ENCODE data around the gene VWA1.

VWA1 gene

GRCh38 chr1:1432274-1432950, 3.1 kb upstream of the VWA1 start:
- H3K9me3 Mint-ChIP-seq = no peaks in the 10 kb centered on the region
- no peak for ATAC-seq (ENCODE audit: low read depth)
- no peak overlapping the region for H3K4me3 Mint-ChIP-seq
- peaks cover 8% of the 10 kb centered on the region for H3K4me1 Mint-ChIP-seq
- no peak overlapping the region for H3K27ac Mint-ChIP-seq
- peak in 1 of 2 donors; percentile 15 for DNase-seq (ENCODE audit: low spot score in 2 of 2)
- H3K27me3 Mint-ChIP-seq = peaks cover 17% of the 10 kb centered on the region
- H3K36me3 Mint-ChIP-seq = peaks cover 2% of the 10 kb centered on the region

GRCh38 chr1:1432951-1433803, 2.3 kb upstream of the VWA1 start:
- no peaks in the 10 kb centered on the region for H3K9me3 Mint-ChIP-seq
- no peak overlapping the region for H3K27ac Mint-ChIP-seq
- H3K27me3 Mint-ChIP-seq = peaks cover 17% of the 10 kb centered on the region
- peaks cover 8% of the 10 kb centered on the region for H3K4me1 Mint-ChIP-seq
- DNase-seq (ENCODE audit: low spot score in 2 of 2) (peak in 1 of 2 donors; percentile 11), ATAC-seq (ENCODE audit: low read depth) (no peak)
- H3K36me3 Mint-ChIP-seq = peaks cover 2% of the 10 kb centered on the region
- no peak overlapping the region for H3K4me3 Mint-ChIP-seq

GRCh38 chr1:1433804-1434130, 1.7 kb upstream of the VWA1 start:
- DNase-seq (ENCODE audit: low spot score in 2 of 2) (no peak), ATAC-seq (ENCODE audit: low read depth) (no peak)
- Mint-ChIP-seq H3K36me3 (no peaks in the 10 kb centered on the region), H3K27me3 (peaks cover 14% of the 10 kb centered on the region), H3K4me1 (peaks cover 8% of the 10 kb centered on the region), H3K4me3 (no peak overlapping the region), H3K9me3 (no peaks in the 10 kb centered on the region), H3K27ac (no peak overlapping the region)

GRCh38 chr1:1434131-1434823, 1.2 kb upstream of the VWA1 start:
- H3K27ac Mint-ChIP-seq = no peak overlapping the region
- peaks cover 14% of the 10 kb centered on the region for H3K27me3 Mint-ChIP-seq
- no peak overlapping the region for H3K4me3 Mint-ChIP-seq
- no peaks in the 10 kb centered on the region for H3K9me3 Mint-ChIP-seq
- H3K36me3 Mint-ChIP-seq = no peaks in the 10 kb centered on the region
- DNase-seq (ENCODE audit: low spot score in 2 of 2) (no peak), ATAC-seq (ENCODE audit: low read depth) (peak; percentile 30)
- peaks cover 8% of the 10 kb centered on the region for H3K4me1 Mint-ChIP-seq

- H3K4me3 Mint-ChIP-seq = peak overlapping the region; percentile 64
Observed at GRCh38 chr1:1434824-1435105, 725 bp upstream of the VWA1 start.

GRCh38 chr1:1435911-1436629, 580 bp downstream of the VWA1 start:
- no peak for DNase-seq (ENCODE audit: low spot score in 2 of 2)
- H3K4me1 Mint-ChIP-seq = peaks cover 10% of the 10 kb centered on the region
- H3K27me3 Mint-ChIP-seq = peaks cover 15% of the 10 kb centered on the region
- peak overlapping the region; percentile 54 for H3K4me3 Mint-ChIP-seq
- H3K36me3 Mint-ChIP-seq = no peaks in the 10 kb centered on the region
- H3K27ac Mint-ChIP-seq = no peak overlapping the region
- ATAC-seq (ENCODE audit: low read depth) = peak; percentile 3
- H3K9me3 Mint-ChIP-seq = no peaks in the 10 kb centered on the region

More at GRCh38 chr1:1434824-1435105, 725 bp upstream of the VWA1 start:
- DNase-seq (ENCODE audit: low spot score in 2 of 2) (no peak), ATAC-seq (ENCODE audit: low read depth) (no peak)
- H3K9me3 Mint-ChIP-seq = no peaks in the 10 kb centered on the region
- peaks cover 14% of the 10 kb centered on the region for H3K27me3 Mint-ChIP-seq
- no peak overlapping the region for H3K27ac Mint-ChIP-seq
- H3K4me1 Mint-ChIP-seq = peaks cover 8% of the 10 kb centered on the region
- H3K36me3 Mint-ChIP-seq = no peaks in the 10 kb centered on the region

GRCh38 chr1:1436630-1437032, 1.1 kb downstream of the VWA1 start:
- Mint-ChIP-seq H3K27me3 (peaks cover 15% of the 10 kb centered on the region), H3K36me3 (no peaks in the 10 kb centered on the region), H3K9me3 (no peaks in the 10 kb centered on the region), H3K27ac (no peak overlapping the region), H3K4me3 (peak overlapping the region; percentile 54), H3K4me1 (peaks cover 10% of the 10 kb centered on the region)
- DNase-seq (ENCODE audit: low spot score in 2 of 2) (no peak), ATAC-seq (ENCODE audit: low read depth) (no peak)

GRCh38 chr1:1437033-1437903, 1.8 kb downstream of the VWA1 start:
- Mint-ChIP-seq H3K27ac (no peak overlapping the region), H3K27me3 (peaks cover 15% of the 10 kb centered on the region), H3K4me1 (peaks cover 10% of the 10 kb centered on the region), H3K4me3 (no peak overlapping the region), H3K36me3 (no peaks in the 10 kb centered on the region), H3K9me3 (no peaks in the 10 kb centered on the region)
- no peak for ATAC-seq (ENCODE audit: low read depth)
- DNase-seq (ENCODE audit: low spot score in 2 of 2) = no peak

GRCh38 chr1:1437904-1438376, 2.5 kb downstream of the VWA1 start:
- Mint-ChIP-seq H3K27me3 (peaks cover 12% of the 10 kb centered on the region), H3K4me1 (peaks cover 10% of the 10 kb centered on the region), H3K27ac (no peak overlapping the region), H3K4me3 (no peak overlapping the region), H3K36me3 (no peaks in the 10 kb centered on the region), H3K9me3 (no peaks in the 10 kb centered on the region)
- ATAC-seq (ENCODE audit: low read depth) (no peak), DNase-seq (ENCODE audit: low spot score in 2 of 2) (no peak)

GRCh38 chr1:1438531-1439381, 3.3 kb downstream of the VWA1 start:
- ATAC-seq (ENCODE audit: low read depth) (no peak), DNase-seq (ENCODE audit: low spot score in 2 of 2) (no peak)
- peaks cover 11% of the 10 kb centered on the region for H3K27me3 Mint-ChIP-seq
- H3K4me3 Mint-ChIP-seq = no peak overlapping the region
- H3K36me3 Mint-ChIP-seq = no peaks in the 10 kb centered on the region
- no peaks in the 10 kb centered on the region for H3K9me3 Mint-ChIP-seq
- peaks cover 10% of the 10 kb centered on the region for H3K4me1 Mint-ChIP-seq
- H3K27ac Mint-ChIP-seq = no peak overlapping the region

- Mint-ChIP-seq H3K4me3 (no peak overlapping the region), H3K36me3 (no peaks in the 10 kb centered on the region), H3K27me3 (peaks cover 11% of the 10 kb centered on the region), H3K4me1 (peaks cover 10% of the 10 kb centered on the region), H3K9me3 (no peaks in the 10 kb centered on the region), H3K27ac (no peak overlapping the region)
- ATAC-seq (ENCODE audit: low read depth) (no peak), DNase-seq (ENCODE audit: low spot score in 2 of 2) (no peak)
Observed at GRCh38 chr1:1439546-1440261, 4.2 kb downstream of the VWA1 start.
